ENCODE data around the gene CXXC5.

The CXXC5 gene

GRCh38 chr5:139649082-139649991, 1.2 kb downstream of the CXXC5 start:
- in situ Hi-C loops (cut with MboI; ENCODE audit: low sequenced_read_pairs) = loop anchor here (25.0 kb wide), 1 partner anchor 113 kb away; no protein-coding TSS in a partner anchor

GRCh38 chr5:139650031-139650688, 2.0 kb downstream of the CXXC5 start:
- in situ Hi-C loops (cut with MboI; ENCODE audit: low sequenced_read_pairs) = no loop called here

- in situ Hi-C loops (cut with MboI; ENCODE audit: low sequenced_read_pairs) = no loop called here
Measured at GRCh38 chr5:139650689-139651042, 2.5 kb downstream of the CXXC5 start.

GRCh38 chr5:139651043-139651834, 3.1 kb downstream of the CXXC5 start:
- in situ Hi-C loops (cut with MboI; ENCODE audit: low sequenced_read_pairs) = no loop called here

- in situ Hi-C loops (cut with MboI; ENCODE audit: low sequenced_read_pairs) = no loop called here
Measured at GRCh38 chr5:139651853-139652787, 4.0 kb downstream of the CXXC5 start.

- in situ Hi-C loops (cut with MboI; ENCODE audit: low sequenced_read_pairs) = no loop called here
Measured at GRCh38 chr5:139652788-139653241, 4.7 kb downstream of the CXXC5 start.

GRCh38 chr5:139653616-139654015, 5.5 kb downstream of the CXXC5 start:
- in situ Hi-C loops (cut with MboI; ENCODE audit: low sequenced_read_pairs) = no loop called here

GRCh38 chr5:139654464-139654863, 6.3 kb downstream of the CXXC5 start:
- in situ Hi-C loops (cut with MboI; ENCODE audit: low sequenced_read_pairs) = no loop called here

GRCh38 chr5:139654871-139655491, 6.8 kb downstream of the CXXC5 start:
- in situ Hi-C loops (cut with MboI; ENCODE audit: low sequenced_read_pairs) = no loop called here

- in situ Hi-C loops (cut with MboI; ENCODE audit: low sequenced_read_pairs) = no loop called here
Measured at GRCh38 chr5:139655727-139656271, 7.7 kb downstream of the CXXC5 start.

GRCh38 chr5:139657363-139658321, 9.5 kb downstream of the CXXC5 start:
- in situ Hi-C loops (cut with MboI; ENCODE audit: low sequenced_read_pairs) = no loop called here

- in situ Hi-C loops (cut with MboI; ENCODE audit: low sequenced_read_pairs) = no loop called here
Measured at GRCh38 chr5:139658501-139658927, 10.4 kb downstream of the CXXC5 start.

GRCh38 chr5:139658928-139659667, 10.9 kb downstream of the CXXC5 start:
- in situ Hi-C loops (cut with MboI; ENCODE audit: low sequenced_read_pairs) = no loop called here

- in situ Hi-C loops (cut with MboI; ENCODE audit: low sequenced_read_pairs) = no loop called here
Measured at GRCh38 chr5:139659695-139660101, 11.5 kb downstream of the CXXC5 start.

- in situ Hi-C loops (cut with MboI; ENCODE audit: low sequenced_read_pairs) = no loop called here
Measured at GRCh38 chr5:139660105-139660922, 12.2 kb downstream of the CXXC5 start.

GRCh38 chr5:139660923-139661814, 13.0 kb downstream of the CXXC5 start:
- in situ Hi-C loops (cut with MboI; ENCODE audit: low sequenced_read_pairs) = no loop called here

All from HL-60/S4 treated with retinoic acid at 250 ng/mL for 4 days and 3 days (cell line).